Measurements from ENCODE around the gene ZSCAN9.
A peak's percentile ranks its signal among the peaks of the same experiment; 100 is the strongest.

Gene ZSCAN9

GRCh38 chr6:28211840-28212509, 13.1 kb upstream of the ZSCAN9 start:
- peak overlapping the region; percentile 67 for H3K4me3 ChIP-seq (ENCODE audit: low read length)
- no peak for DNase-seq (ENCODE audit: low read depth)
- no peak for TF ChIP-seq CTCF (conservative IDR thresholded peaks at IDR 0.05; ENCODE audit: low read depth, low read length)

GRCh38 chr6:28212510-28213212, 12.4 kb upstream of the ZSCAN9 start:
- peak; percentile 87 for DNase-seq (ENCODE audit: low read depth)
- H3K4me3 ChIP-seq (ENCODE audit: low read length), result peak overlapping the region; percentile 67
- TF ChIP-seq CTCF (conservative IDR thresholded peaks at IDR 0.05; ENCODE audit: low read depth, low read length), result peak; percentile 10

GRCh38 chr6:28213213-28213523, 11.9 kb upstream of the ZSCAN9 start:
- no peak for TF ChIP-seq CTCF (conservative IDR thresholded peaks at IDR 0.05; ENCODE audit: low read depth, low read length)
- no peak for DNase-seq (ENCODE audit: low read depth)
- H3K4me3 ChIP-seq (ENCODE audit: low read length), result peak overlapping the region; percentile 67

- DNase-seq (ENCODE audit: low read depth), result no peak
- peak overlapping the region; percentile 10 for H3K4me3 ChIP-seq (ENCODE audit: low read length)
- no peak for TF ChIP-seq CTCF (conservative IDR thresholded peaks at IDR 0.05; ENCODE audit: low read depth, low read length)
Measured at GRCh38 chr6:28215425-28215824, 9.7 kb upstream of the ZSCAN9 start.

- no peak for DNase-seq (ENCODE audit: low read depth)
- no peak for TF ChIP-seq CTCF (conservative IDR thresholded peaks at IDR 0.05; ENCODE audit: low read depth, low read length)
- H3K4me3 ChIP-seq (ENCODE audit: low read length), result no peak overlapping the region
Measured at GRCh38 chr6:28217890-28218289, 7.2 kb upstream of the ZSCAN9 start.

- peak overlapping the region; percentile 60 for H3K4me3 ChIP-seq (ENCODE audit: low read length)
- DNase-seq (ENCODE audit: low read depth), result no peak
- no peak for TF ChIP-seq CTCF (conservative IDR thresholded peaks at IDR 0.05; ENCODE audit: low read depth, low read length)
Measured at GRCh38 chr6:28218312-28219248, 6.5 kb upstream of the ZSCAN9 start.

Data from retinal pigment epithelial cell (primary cell).